A673 (cell line): Measurements from ENCODE around the gene SCTR.

Experiments
- EZH2 ChIP-seq: fragments of 200-600 bp; sonication (generic); IDR thresholded peaks from 2 replicates; pipeline ENCODE4 v1.6.1; 2017; ENCODE audit warnings: borderline replicate concordance, low read depth, mild to moderate bottlenecking, mixed read lengths, antibody characterized with exemption, low read length; ENCODE audit not compliant: poor library complexity, severe bottlenecking
- TF ChIP-seq, protein P1 (sequence below): fragments of 300-800, 200-600 bp; sonication (generic); conservative IDR thresholded peaks from 2 replicates; pipeline ENCODE4 v1.5.1; 2017; ENCODE audit warnings: low read depth, mild to moderate bottlenecking, antibody characterized with exemption, low read length, moderate library complexity, mixed read lengths

DNA sequence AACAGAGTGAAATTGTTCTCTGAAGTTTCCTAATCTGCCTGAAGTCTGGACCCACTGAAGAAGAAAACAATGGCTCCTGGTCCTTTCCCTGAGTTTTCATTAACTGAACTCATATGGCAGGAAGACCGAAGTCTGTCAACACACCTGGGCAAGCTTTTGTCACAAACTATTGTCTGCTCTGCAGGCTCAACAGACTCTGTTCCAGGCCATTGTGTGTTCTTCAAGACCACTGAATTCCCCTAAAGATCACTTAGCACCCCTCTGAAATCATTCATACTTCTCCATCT is 99.2 kb downstream of the SCTR start:
- no peak for TF ChIP-seq EZH2
- TF ChIP-seq, protein P1, sequence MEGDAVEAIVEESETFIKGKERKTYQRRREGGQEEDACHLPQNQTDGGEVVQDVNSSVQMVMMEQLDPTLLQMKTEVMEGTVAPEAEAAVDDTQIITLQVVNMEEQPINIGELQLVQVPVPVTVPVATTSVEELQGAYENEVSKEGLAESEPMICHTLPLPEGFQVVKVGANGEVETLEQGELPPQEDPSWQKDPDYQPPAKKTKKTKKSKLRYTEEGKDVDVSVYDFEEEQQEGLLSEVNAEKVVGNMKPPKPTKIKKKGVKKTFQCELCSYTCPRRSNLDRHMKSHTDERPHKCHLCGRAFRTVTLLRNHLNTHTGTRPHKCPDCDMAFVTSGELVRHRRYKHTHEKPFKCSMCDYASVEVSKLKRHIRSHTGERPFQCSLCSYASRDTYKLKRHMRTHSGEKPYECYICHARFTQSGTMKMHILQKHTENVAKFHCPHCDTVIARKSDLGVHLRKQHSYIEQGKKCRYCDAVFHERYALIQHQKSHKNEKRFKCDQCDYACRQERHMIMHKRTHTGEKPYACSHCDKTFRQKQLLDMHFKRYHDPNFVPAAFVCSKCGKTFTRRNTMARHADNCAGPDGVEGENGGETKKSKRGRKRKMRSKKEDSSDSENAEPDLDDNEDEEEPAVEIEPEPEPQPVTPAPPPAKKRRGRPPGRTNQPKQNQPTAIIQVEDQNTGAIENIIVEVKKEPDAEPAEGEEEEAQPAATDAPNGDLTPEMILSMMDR, result no peak
